Astrocyte (in vitro differentiated cells and primary cell): ENCODE data around the gene AOC1.

Source experiments
- CTCF ChIP-seq: IDR thresholded peaks from 2 replicates; pipeline ENCODE4 v1.5.1; 2011; ENCODE audit warnings: low read depth, mild to moderate bottlenecking, inconsistent platforms, low read length, moderate library complexity; ENCODE audit not compliant: insufficient read depth
- EZH2 ChIP-seq: IDR thresholded peaks from 2 replicates; pipeline ENCODE4 v1.6.1; 2012; ENCODE audit warnings: mild to moderate bottlenecking, low read length, inconsistent platforms; ENCODE audit not compliant: insufficient read depth

- no peak for TF ChIP-seq CTCF
- no peak for TF ChIP-seq EZH2
These were observed 3.4 kb downstream of the AOC1 start for GRCh38 chr7:150855476-150856302.
